GM12878 (cell line): Measurements from ENCODE around the gene TOB1.
A peak's percentile ranks its signal among the peaks of the same experiment; 100 is the strongest.

ENCODE experiments used
- POLR2A ChIP-seq: IDR thresholded peaks from 2 replicates; pipeline ENCODE4 v1.6.1; 2011; ENCODE audit warnings: low read depth, mild to moderate bottlenecking, low read length
- SMARCA5 ChIP-seq: fragments of 450-650 bp; IDR thresholded peaks from 2 replicates; pipeline ENCODE4 v1.6.1; 2017; ENCODE audit warnings: mild to moderate bottlenecking
- STAT3 ChIP-seq: IDR thresholded peaks from 2 replicates; pipeline ENCODE4 v1.6.1; 2011; ENCODE audit warnings: low read depth, low read length, improper control_type of control experiment
- ZNF384 ChIP-seq: IDR thresholded peaks from 2 replicates; pipeline ENCODE4 v1.6.1; 2012; ENCODE audit warnings: low read depth, mild to moderate bottlenecking, low read length, improper control_type of control experiment, borderline replicate concordance
- TF ChIP-seq, protein P1 (sequence below), 3 experiments: IDR thresholded peaks in 2 of 3; conservative IDR thresholded peaks in 1 of 3; 2 replicates each; pipeline ENCODE4 v1.5.1; 2011; ENCODE audit warnings: low read depth in 3 of 3, low read length in 3 of 3, mild to moderate bottlenecking in 3 of 3, control low read depth in 2 of 3, moderate library complexity in 2 of 3, inconsistent platforms in 1 of 3, mixed read lengths in 1 of 3; ENCODE audit not compliant: control insufficient read depth in 2 of 3, insufficient read depth in 1 of 3; ENCODE audit errors: extremely low read depth in 1 of 3

DNA sequence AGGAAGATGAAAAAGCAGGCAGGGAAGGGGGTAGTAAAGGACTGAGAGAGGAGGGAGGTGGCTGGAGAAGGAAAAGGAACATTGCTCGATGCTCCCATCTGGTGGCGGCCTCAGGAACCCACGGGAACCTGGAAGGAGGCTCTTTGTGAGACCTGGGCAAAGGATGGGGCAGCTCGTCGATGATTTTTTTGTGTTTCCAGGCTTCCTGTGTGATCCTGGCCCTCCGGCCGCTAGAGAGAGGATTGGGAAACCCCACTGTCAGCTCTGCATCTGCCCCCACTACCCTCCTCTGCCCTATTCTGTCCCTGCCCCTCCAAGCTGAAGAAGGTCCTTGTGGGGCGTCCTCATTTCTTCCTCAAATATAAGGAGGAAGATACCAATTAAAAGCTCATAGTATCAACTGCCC is 24.2 kb downstream of the TOB1 start:
- TF ChIP-seq, protein P1, sequence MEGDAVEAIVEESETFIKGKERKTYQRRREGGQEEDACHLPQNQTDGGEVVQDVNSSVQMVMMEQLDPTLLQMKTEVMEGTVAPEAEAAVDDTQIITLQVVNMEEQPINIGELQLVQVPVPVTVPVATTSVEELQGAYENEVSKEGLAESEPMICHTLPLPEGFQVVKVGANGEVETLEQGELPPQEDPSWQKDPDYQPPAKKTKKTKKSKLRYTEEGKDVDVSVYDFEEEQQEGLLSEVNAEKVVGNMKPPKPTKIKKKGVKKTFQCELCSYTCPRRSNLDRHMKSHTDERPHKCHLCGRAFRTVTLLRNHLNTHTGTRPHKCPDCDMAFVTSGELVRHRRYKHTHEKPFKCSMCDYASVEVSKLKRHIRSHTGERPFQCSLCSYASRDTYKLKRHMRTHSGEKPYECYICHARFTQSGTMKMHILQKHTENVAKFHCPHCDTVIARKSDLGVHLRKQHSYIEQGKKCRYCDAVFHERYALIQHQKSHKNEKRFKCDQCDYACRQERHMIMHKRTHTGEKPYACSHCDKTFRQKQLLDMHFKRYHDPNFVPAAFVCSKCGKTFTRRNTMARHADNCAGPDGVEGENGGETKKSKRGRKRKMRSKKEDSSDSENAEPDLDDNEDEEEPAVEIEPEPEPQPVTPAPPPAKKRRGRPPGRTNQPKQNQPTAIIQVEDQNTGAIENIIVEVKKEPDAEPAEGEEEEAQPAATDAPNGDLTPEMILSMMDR (IDR thresholded peaks at IDR 0.05 in 2 of 3, conservative IDR thresholded peaks at IDR 0.05 in 1 of 3; ENCODE audit: control insufficient read depth in 2 of 3, extremely low read depth in 1 of 3, insufficient read depth in 1 of 3, low read depth in 3 of 3, low read length in 3 of 3) = peak; percentile 74 to 88 (median 83); a peak in 5 of 6 replicates
- TF ChIP-seq ZNF384 (no peak), POLR2A (no peak), STAT3 (no peak), SMARCA5 (no peak)
